Measurements from ENCODE around the gene FGG.

Gene FGG

GRCh38 chr4:154588198-154588597, 24.3 kb downstream of the FGG start:
- H3K4me3 ChIP-seq (replicated peaks; ENCODE audit: low read depth, low read length), result no peak overlapping the region
- no peaks in the 10 kb centered on the region; the same call in 1 of the 2 replicates for H3K27me3 ChIP-seq (replicated peaks; ENCODE audit: control insufficient read depth, insufficient read depth, low read length)
- TF ChIP-seq CTCF (IDR thresholded peaks at IDR 0.05; ENCODE audit: insufficient read depth, low read length, poor library complexity, severe bottlenecking), result no peak
- no peak for DNase-seq (ENCODE audit: extremely low read depth, insufficient read length)
- no peaks in the 10 kb centered on the region for H3K36me3 ChIP-seq (ENCODE audit: control insufficient read depth, insufficient read depth, low read length)

- DNase-seq (ENCODE audit: extremely low read depth, insufficient read length), result no peak
- Histone ChIP-seq H3K4me3 (replicated peaks; ENCODE audit: low read depth, low read length) (no peak overlapping the region), H3K36me3 (ENCODE audit: control insufficient read depth, insufficient read depth, low read length) (no peaks in the 10 kb centered on the region), H3K27me3 (replicated peaks; ENCODE audit: control insufficient read depth, insufficient read depth, low read length) (no peaks in the 10 kb centered on the region; the same call in 1 of the 2 replicates)
- TF ChIP-seq CTCF (IDR thresholded peaks at IDR 0.05; ENCODE audit: insufficient read depth, low read length, poor library complexity, severe bottlenecking), result no peak
These were observed 26.0 kb downstream of the FGG start for GRCh38 chr4:154586296-154587033.

GRCh38 chr4:154585369-154586018, 27.0 kb downstream of the FGG start:
- Histone ChIP-seq H3K36me3 (ENCODE audit: control insufficient read depth, insufficient read depth, low read length) (no peaks in the 10 kb centered on the region), H3K4me3 (replicated peaks; ENCODE audit: low read depth, low read length) (no peak overlapping the region), H3K27me3 (replicated peaks; ENCODE audit: control insufficient read depth, insufficient read depth, low read length) (no peaks in the 10 kb centered on the region; the same call in 1 of the 2 replicates)
- no peak for TF ChIP-seq CTCF (IDR thresholded peaks at IDR 0.05; ENCODE audit: insufficient read depth, low read length, poor library complexity, severe bottlenecking)
- no peak for DNase-seq (ENCODE audit: extremely low read depth, insufficient read length)

- Histone ChIP-seq H3K27me3 (replicated peaks; ENCODE audit: control insufficient read depth, insufficient read depth, low read length) (no peaks in the 10 kb centered on the region), H3K36me3 (ENCODE audit: control insufficient read depth, insufficient read depth, low read length) (no peaks in the 10 kb centered on the region), H3K4me3 (replicated peaks; ENCODE audit: low read depth, low read length) (no peak overlapping the region)
- no peak for DNase-seq (ENCODE audit: extremely low read depth, insufficient read length)
- TF ChIP-seq CTCF (IDR thresholded peaks at IDR 0.05; ENCODE audit: insufficient read depth, low read length, poor library complexity, severe bottlenecking), result no peak
These were observed 28.2 kb downstream of the FGG start for GRCh38 chr4:154584259-154584658.

- no peak for TF ChIP-seq CTCF (IDR thresholded peaks at IDR 0.05; ENCODE audit: insufficient read depth, low read length, poor library complexity, severe bottlenecking)
- DNase-seq (ENCODE audit: extremely low read depth, insufficient read length), result no peak
- no peaks in the 10 kb centered on the region for H3K27me3 ChIP-seq (replicated peaks; ENCODE audit: control insufficient read depth, insufficient read depth, low read length)
- no peaks in the 10 kb centered on the region for H3K36me3 ChIP-seq (ENCODE audit: control insufficient read depth, insufficient read depth, low read length)
- no peak overlapping the region for H3K4me3 ChIP-seq (replicated peaks; ENCODE audit: low read depth, low read length)
These were observed 28.8 kb downstream of the FGG start for GRCh38 chr4:154583677-154584076.
